ENCODE data around the gene MPO. TPM values are rescaled to one million over a fixed set of nuclear protein-coding genes. Genes with fewer than 3 reads are reported as not detected.

Gene MPO
- total RNA-seq, 1 donor from 2014 or later: 0.35 TPM

- intact Hi-C loops (cut with DNase I): no loop called here
- no peak overlapping the region for H3K4me3 ChIP-seq
- TF ChIP-seq, protein P1, sequence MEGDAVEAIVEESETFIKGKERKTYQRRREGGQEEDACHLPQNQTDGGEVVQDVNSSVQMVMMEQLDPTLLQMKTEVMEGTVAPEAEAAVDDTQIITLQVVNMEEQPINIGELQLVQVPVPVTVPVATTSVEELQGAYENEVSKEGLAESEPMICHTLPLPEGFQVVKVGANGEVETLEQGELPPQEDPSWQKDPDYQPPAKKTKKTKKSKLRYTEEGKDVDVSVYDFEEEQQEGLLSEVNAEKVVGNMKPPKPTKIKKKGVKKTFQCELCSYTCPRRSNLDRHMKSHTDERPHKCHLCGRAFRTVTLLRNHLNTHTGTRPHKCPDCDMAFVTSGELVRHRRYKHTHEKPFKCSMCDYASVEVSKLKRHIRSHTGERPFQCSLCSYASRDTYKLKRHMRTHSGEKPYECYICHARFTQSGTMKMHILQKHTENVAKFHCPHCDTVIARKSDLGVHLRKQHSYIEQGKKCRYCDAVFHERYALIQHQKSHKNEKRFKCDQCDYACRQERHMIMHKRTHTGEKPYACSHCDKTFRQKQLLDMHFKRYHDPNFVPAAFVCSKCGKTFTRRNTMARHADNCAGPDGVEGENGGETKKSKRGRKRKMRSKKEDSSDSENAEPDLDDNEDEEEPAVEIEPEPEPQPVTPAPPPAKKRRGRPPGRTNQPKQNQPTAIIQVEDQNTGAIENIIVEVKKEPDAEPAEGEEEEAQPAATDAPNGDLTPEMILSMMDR (IDR thresholded peaks at IDR 0.05): no peak
Measured at GRCh38 chr17:58316260-58316960, 35.7 kb upstream of the MPO start.

DNA sequence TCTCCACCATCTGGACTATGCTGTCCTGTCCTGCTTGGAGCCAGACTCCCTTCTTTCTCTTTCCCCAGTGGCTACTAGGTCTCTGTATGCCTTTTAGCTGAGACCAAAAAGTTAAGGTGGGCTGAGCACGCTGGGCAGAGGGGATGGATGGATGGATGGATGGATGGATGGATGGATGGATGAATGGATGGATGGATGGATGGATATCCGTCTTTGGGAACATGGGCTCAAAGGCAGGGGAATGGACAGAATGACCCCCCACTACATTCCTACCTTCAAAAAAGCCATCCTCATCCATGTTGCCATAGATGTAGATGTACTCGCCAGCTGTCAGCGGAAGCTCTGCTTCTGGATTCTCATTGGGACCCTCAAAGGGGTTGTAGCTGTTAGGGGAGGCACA, 35.0 kb upstream of the MPO start:
- no peak overlapping the region for H3K27ac ChIP-seq
- TF ChIP-seq, protein P1 (IDR thresholded peaks at IDR 0.05): no peak
- ATAC-seq (no peak), DNase-seq (no peak)
- H3K9me3 ChIP-seq: no peaks in the 10 kb centered on the region
- H3K36me3 ChIP-seq: no peaks in the 10 kb centered on the region
- H3K27me3 ChIP-seq: no peaks in the 10 kb centered on the region
- intact Hi-C loops (cut with DNase I): no loop called here
- no peak overlapping the region for H3K4me3 ChIP-seq
- H3K4me1 ChIP-seq: no peaks in the 10 kb centered on the region

More at GRCh38 chr17:58316260-58316960, 35.7 kb upstream of the MPO start:
- no peak for ATAC-seq
- Histone ChIP-seq H3K27ac (no peak overlapping the region), H3K4me1 (no peaks in the 10 kb centered on the region), H3K36me3 (no peaks in the 10 kb centered on the region), H3K9me3 (no peaks in the 10 kb centered on the region), H3K27me3 (no peaks in the 10 kb centered on the region)
- DNase-seq: peak; percentile 53

DNA sequence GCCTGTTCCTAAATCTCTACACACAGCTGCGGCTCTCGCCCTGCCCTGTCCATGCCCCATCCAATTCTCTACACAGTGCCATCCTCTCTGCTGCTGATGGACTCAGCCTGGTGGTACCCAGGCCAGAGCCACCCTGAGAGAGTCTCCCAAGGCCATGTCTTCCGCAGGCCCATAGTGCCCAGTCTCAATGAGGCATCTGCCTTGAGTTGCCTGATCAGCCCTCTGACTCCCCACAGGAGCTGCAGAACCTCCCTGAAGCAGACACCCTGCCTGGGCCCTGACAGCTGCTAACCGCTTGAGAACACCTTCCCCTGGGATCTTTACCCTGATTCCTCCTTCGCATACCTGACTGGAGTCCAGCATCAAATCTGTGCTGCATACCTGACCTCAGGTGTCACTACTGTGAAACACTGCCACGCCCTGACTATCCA, 34.6 kb upstream of the MPO start:
- TF ChIP-seq, protein P1 (IDR thresholded peaks at IDR 0.05): no peak
- Histone ChIP-seq H3K27ac (no peak overlapping the region), H3K4me3 (no peak overlapping the region), H3K9me3 (no peaks in the 10 kb centered on the region), H3K27me3 (no peaks in the 10 kb centered on the region), H3K36me3 (no peaks in the 10 kb centered on the region), H3K4me1 (no peaks in the 10 kb centered on the region)
- DNase-seq: peak; percentile 39
- ATAC-seq: no peak
- intact Hi-C loops (cut with DNase I): no loop called here

GRCh38 chr17:58314706-58315015, 33.9 kb upstream of the MPO start:
- DNase-seq (no peak), ATAC-seq (no peak)
- TF ChIP-seq, protein P1 (IDR thresholded peaks at IDR 0.05): no peak
- H3K9me3 ChIP-seq: no peaks in the 10 kb centered on the region
- H3K4me1 ChIP-seq: no peaks in the 10 kb centered on the region
- intact Hi-C loops (cut with DNase I): no loop called here
- H3K27ac ChIP-seq: no peak overlapping the region
- no peaks in the 10 kb centered on the region for H3K36me3 ChIP-seq
- H3K4me3 ChIP-seq: no peak overlapping the region
- no peaks in the 10 kb centered on the region for H3K27me3 ChIP-seq

DNA sequence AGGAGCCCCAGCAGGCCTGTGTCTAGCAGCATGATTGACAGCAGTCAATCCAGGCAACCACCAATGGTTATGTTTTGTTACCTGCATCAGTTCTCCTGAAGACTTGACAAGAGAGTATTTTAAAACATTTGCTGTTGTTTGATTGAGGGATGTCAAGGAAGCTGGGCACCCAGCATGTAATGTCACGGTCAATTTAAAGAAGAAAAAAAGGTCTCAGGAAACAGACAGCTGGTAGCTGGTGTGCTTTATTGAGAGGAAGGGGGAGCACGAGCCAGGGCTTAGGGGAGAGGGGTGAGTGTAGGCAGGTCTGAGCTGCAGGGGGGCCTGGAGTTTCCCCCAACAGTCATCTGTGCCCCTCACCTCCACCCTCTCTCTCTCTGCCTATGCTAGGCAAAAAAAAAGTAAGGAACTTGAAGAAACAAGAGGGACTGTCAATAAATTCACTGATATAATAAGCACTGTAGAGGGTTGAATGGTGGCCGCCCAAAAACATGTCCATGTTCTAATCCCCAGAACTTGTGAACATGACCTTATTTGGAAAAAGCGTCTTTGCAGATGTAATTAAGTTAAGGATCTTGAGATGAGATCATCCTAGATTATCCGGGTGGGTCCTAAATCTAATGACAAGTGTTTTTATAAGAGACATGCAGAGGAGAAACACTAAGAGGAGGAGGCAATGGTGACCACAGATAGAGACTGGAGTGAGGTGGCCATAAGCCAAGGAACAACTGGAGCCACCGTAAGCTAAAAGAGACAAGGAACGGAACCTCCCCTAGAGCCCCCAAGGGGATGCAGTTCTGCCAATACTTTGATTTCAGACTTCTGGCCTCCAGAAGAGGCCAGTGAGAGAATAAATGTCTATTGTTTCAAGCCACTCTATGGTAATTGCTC, 33.3 kb upstream of the MPO start:
- H3K27me3 ChIP-seq: no peaks in the 10 kb centered on the region
- intact Hi-C loops (cut with DNase I): no loop called here
- ATAC-seq: no peak
- H3K36me3 ChIP-seq: no peaks in the 10 kb centered on the region
- no peak overlapping the region for H3K27ac ChIP-seq
- TF ChIP-seq, protein P1 (IDR thresholded peaks at IDR 0.05): no peak
- H3K4me3 ChIP-seq: no peak overlapping the region
- no peaks in the 10 kb centered on the region for H3K9me3 ChIP-seq
- DNase-seq: peak; percentile 23
- no peaks in the 10 kb centered on the region for H3K4me1 ChIP-seq
